GM18505 (cell line): ENCODE results near the gene RELN.

ENCODE experiments used
- ATAC-seq: cut with Tn5 transposase; IDR thresholded peaks from one replicate; pipeline ENCODE4 v1.9.1; 2021; ENCODE audit not compliant: unreplicated experiment
- POLR2A ChIP-seq: IDR thresholded peaks from 4 replicates; pipeline ENCODE4 v1.6.1; 2011; ENCODE audit warnings: borderline replicate concordance; ENCODE audit not compliant: insufficient read depth, insufficient read length; ENCODE audit errors: extremely low read depth

Gene RELN

GRCh38 chr7:103699032-103699431 is 290.4 kb downstream of the RELN start:
- no peak for ATAC-seq

GRCh38 chr7:103698064-103698463 is 291.4 kb downstream of the RELN start:
- ATAC-seq, result no peak
- no peak for TF ChIP-seq POLR2A

More at GRCh38 chr7:103699032-103699431, 290.4 kb downstream of the RELN start:
- no peak for TF ChIP-seq POLR2A

- no peak for ATAC-seq
- no peak for TF ChIP-seq POLR2A
Observed at GRCh38 chr7:103695521-103695920, 293.9 kb downstream of the RELN start.

GRCh38 chr7:103694304-103694703 is 295.2 kb downstream of the RELN start:
- TF ChIP-seq POLR2A, result no peak
- no peak for ATAC-seq

GRCh38 chr7:103691291-103691690 is 298.2 kb downstream of the RELN start:
- TF ChIP-seq POLR2A, result no peak
- no peak for ATAC-seq

GRCh38 chr7:103690242-103690974 is 299.1 kb downstream of the RELN start:
- no peak for ATAC-seq
- no peak for TF ChIP-seq POLR2A

GRCh38 chr7:103689255-103689654 is 300.2 kb downstream of the RELN start:
- ATAC-seq, result no peak

GRCh38 chr7:103687951-103688350 is 301.5 kb downstream of the RELN start:
- ATAC-seq, result no peak
- no peak for TF ChIP-seq POLR2A

More at GRCh38 chr7:103689255-103689654, 300.2 kb downstream of the RELN start:
- TF ChIP-seq POLR2A, result no peak

- TF ChIP-seq POLR2A, result no peak
- ATAC-seq, result no peak
Observed at GRCh38 chr7:103687272-103687671, 302.2 kb downstream of the RELN start.

GRCh38 chr7:103686763-103687162 is 302.7 kb downstream of the RELN start:
- ATAC-seq, result no peak

GRCh38 chr7:103686064-103686463 is 303.4 kb downstream of the RELN start:
- ATAC-seq, result no peak
- TF ChIP-seq POLR2A, result no peak

More at GRCh38 chr7:103686763-103687162, 302.7 kb downstream of the RELN start:
- TF ChIP-seq POLR2A, result no peak

GRCh38 chr7:103685646-103686045 is 303.8 kb downstream of the RELN start:
- ATAC-seq, result no peak
- no peak for TF ChIP-seq POLR2A

- TF ChIP-seq POLR2A, result no peak
- no peak for ATAC-seq
Observed at GRCh38 chr7:103683348-103683747, 306.1 kb downstream of the RELN start.
